ENCODE measurements around the gene PROCA1.

DNA sequence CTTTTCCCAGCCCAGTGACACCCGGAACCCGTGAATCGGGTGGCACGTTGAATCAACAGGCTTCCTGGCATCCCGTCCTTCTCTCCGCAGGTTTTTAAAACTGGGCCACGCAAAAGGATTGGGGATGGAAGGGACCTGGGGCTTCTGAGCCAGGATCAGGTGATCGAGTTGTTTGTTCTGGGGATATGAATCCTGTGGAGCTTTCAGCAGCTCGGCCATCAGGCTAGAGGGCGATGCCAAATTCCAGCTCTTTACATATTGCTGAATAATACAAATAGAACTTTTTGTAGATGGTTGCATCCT is 49.2 kb downstream of the PROCA1 start:
- TF ChIP-seq, protein P1, sequence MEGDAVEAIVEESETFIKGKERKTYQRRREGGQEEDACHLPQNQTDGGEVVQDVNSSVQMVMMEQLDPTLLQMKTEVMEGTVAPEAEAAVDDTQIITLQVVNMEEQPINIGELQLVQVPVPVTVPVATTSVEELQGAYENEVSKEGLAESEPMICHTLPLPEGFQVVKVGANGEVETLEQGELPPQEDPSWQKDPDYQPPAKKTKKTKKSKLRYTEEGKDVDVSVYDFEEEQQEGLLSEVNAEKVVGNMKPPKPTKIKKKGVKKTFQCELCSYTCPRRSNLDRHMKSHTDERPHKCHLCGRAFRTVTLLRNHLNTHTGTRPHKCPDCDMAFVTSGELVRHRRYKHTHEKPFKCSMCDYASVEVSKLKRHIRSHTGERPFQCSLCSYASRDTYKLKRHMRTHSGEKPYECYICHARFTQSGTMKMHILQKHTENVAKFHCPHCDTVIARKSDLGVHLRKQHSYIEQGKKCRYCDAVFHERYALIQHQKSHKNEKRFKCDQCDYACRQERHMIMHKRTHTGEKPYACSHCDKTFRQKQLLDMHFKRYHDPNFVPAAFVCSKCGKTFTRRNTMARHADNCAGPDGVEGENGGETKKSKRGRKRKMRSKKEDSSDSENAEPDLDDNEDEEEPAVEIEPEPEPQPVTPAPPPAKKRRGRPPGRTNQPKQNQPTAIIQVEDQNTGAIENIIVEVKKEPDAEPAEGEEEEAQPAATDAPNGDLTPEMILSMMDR (conservative IDR thresholded peaks at IDR 0.05): no peak
- no peak for TF ChIP-seq EZH2 (IDR thresholded peaks at IDR 0.05; ENCODE audit: low read depth)
